Osteoblast (primary cell): Measurements from ENCODE around the gene CACUL1. TPM values are rescaled to one million over a fixed set of nuclear protein-coding genes. Genes with fewer than 3 reads are reported as not detected.

Experiments
- DNase-seq: peaks from one replicate; pipeline ENCODE4 v3.0.0; 2011; ENCODE audit warnings: low spot score, mixed read lengths; ENCODE audit not compliant: insufficient read length; ENCODE audit errors: missing footprints
- H2AFZ ChIP-seq: 2 replicates; pipeline ENCODE4 v1.6.0; 2011; ENCODE audit warnings: mild to moderate bottlenecking, low read length
- H3K27ac ChIP-seq: 2 replicates; pipeline ENCODE4 v1.5.1; 2011; ENCODE audit warnings: mild to moderate bottlenecking, low read depth, low read length, moderate library complexity
- H3K27me3 ChIP-seq: 2 replicates; pipeline ENCODE4 v1.6.0; 2012; ENCODE audit warnings: mild to moderate bottlenecking, control low read depth, inconsistent platforms, low read length, moderate library complexity; ENCODE audit not compliant: insufficient read depth
- H3K36me3 ChIP-seq: 2 replicates; pipeline ENCODE4 v1.5.1; 2011; ENCODE audit warnings: mild to moderate bottlenecking, low read length, control low read depth, moderate library complexity; ENCODE audit not compliant: insufficient read depth
- H3K4me1 ChIP-seq: 2 replicates; pipeline ENCODE4 v1.5.1; 2011; ENCODE audit warnings: mild to moderate bottlenecking, low read length, control low read depth, moderate library complexity; ENCODE audit not compliant: insufficient read depth
- H3K4me2 ChIP-seq: 2 replicates; pipeline ENCODE4 v1.6.0; 2011; ENCODE audit warnings: mild to moderate bottlenecking, low read length; ENCODE audit not compliant: insufficient read depth
- H3K4me3 ChIP-seq: fragments of 200-600 bp; sonication (generic); 3 replicates; pipeline ENCODE4 v1.5.1; 2012; ENCODE audit warnings: mild to moderate bottlenecking, low read length, inconsistent platforms; ENCODE audit not compliant: insufficient read depth
- H3K79me2 ChIP-seq: 2 replicates; pipeline ENCODE4 v1.6.0; 2012; ENCODE audit warnings: mild to moderate bottlenecking, low read length, control low read depth, inconsistent platforms; ENCODE audit not compliant: insufficient read depth
- H3K9me3 ChIP-seq: 2 replicates; pipeline ENCODE4 v1.5.1; 2011; ENCODE audit warnings: low read depth, low read length, control low read depth
- H4K20me1 ChIP-seq: 2 replicates; pipeline ENCODE4 v1.6.0; 2012; ENCODE audit warnings: mild to moderate bottlenecking, low read length, control low read depth; ENCODE audit not compliant: insufficient read depth
- CTCF ChIP-seq: IDR thresholded peaks from 2 replicates; pipeline ENCODE4 v1.5.1; 2011; ENCODE audit warnings: mild to moderate bottlenecking, low read depth, low read length, moderate library complexity; ENCODE audit errors: extremely low read depth
- total RNA-seq: library from RNA; depleted of rRNA; stranded (reverse); fragments of >200 nt; gene quantifications from 2 replicates; pipeline ENCODE4 v1.2.3, GENCODE V29; 2012

CACUL1 gene
- total RNA-seq, 1 donor: 32.6 TPM

- peaks cover 8% of the 10 kb centered on the region for H3K4me1 ChIP-seq
- no peaks in the 10 kb centered on the region for H3K36me3 ChIP-seq
- H3K4me3 ChIP-seq: no peak overlapping the region
- no peak overlapping the region for H2AFZ ChIP-seq
- TF ChIP-seq CTCF: no peak
- H3K27ac ChIP-seq: no peak overlapping the region
- no peak overlapping the region for H3K4me2 ChIP-seq
- H3K27me3 ChIP-seq: no peaks in the 10 kb centered on the region
- no peak for DNase-seq
- H3K79me2 ChIP-seq: no peaks in the 10 kb centered on the region
- no peaks in the 10 kb centered on the region for H4K20me1 ChIP-seq
- H3K9me3 ChIP-seq: no peaks in the 10 kb centered on the region
Measured at GRCh38 chr10:118667732-118668131, 87.0 kb downstream of the CACUL1 start.

GRCh38 chr10:118666350-118666749 lies 88.4 kb downstream of the CACUL1 start:
- Histone ChIP-seq H3K27me3 (no peaks in the 10 kb centered on the region), H3K9me3 (no peaks in the 10 kb centered on the region), H2AFZ (no peak overlapping the region), H3K79me2 (no peaks in the 10 kb centered on the region), H3K4me1 (peaks cover 8% of the 10 kb centered on the region), H3K36me3 (no peaks in the 10 kb centered on the region), H3K27ac (no peak overlapping the region), H4K20me1 (no peaks in the 10 kb centered on the region), H3K4me2 (no peak overlapping the region), H3K4me3 (no peak overlapping the region)
- no peak for DNase-seq
- no peak for TF ChIP-seq CTCF

DNA sequence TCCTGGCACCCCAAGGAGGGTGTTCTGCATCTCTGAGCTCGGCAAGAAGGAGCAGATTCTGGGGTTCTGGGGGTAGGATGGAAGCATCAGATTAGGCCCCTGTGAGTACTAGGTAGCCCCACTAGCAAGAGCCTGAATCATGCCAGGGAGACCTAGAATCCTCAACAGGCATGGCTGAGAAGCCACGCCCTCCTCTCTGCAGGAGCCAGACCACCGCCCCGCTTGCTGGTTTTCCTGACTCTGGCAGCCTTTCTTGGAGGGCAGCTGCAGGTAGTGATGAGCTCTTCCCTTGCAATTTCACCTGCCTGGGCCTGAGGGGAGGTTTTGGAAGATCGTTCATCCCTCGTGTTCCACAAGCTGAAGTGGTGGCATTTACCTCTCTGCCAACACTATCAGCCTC lies 90.4 kb downstream of the CACUL1 start:
- no peaks in the 10 kb centered on the region for H3K9me3 ChIP-seq
- DNase-seq: no peak
- H2AFZ ChIP-seq: no peak overlapping the region
- no peaks in the 10 kb centered on the region for H3K36me3 ChIP-seq
- TF ChIP-seq CTCF: no peak
- no peak overlapping the region for H3K4me2 ChIP-seq
- H3K27ac ChIP-seq: no peak overlapping the region
- H4K20me1 ChIP-seq: no peaks in the 10 kb centered on the region
- H3K4me1 ChIP-seq: peaks cover 3% of the 10 kb centered on the region
- no peak overlapping the region for H3K4me3 ChIP-seq
- no peaks in the 10 kb centered on the region for H3K79me2 ChIP-seq
- H3K27me3 ChIP-seq: no peaks in the 10 kb centered on the region

- Histone ChIP-seq H3K27ac (no peak overlapping the region), H3K36me3 (no peaks in the 10 kb centered on the region), H3K4me3 (no peak overlapping the region), H3K27me3 (peaks cover 3% of the 10 kb centered on the region), H3K9me3 (no peaks in the 10 kb centered on the region), H3K4me1 (no peaks in the 10 kb centered on the region), H2AFZ (no peak overlapping the region), H4K20me1 (no peaks in the 10 kb centered on the region), H3K79me2 (no peaks in the 10 kb centered on the region), H3K4me2 (no peak overlapping the region)
- DNase-seq: no peak
- no peak for TF ChIP-seq CTCF
Measured at GRCh38 chr10:118663176-118663575, 91.6 kb downstream of the CACUL1 start.
